A172 (cell line): Measurements from ENCODE around the gene ZDHHC13. TPM values are rescaled to one million over a fixed set of nuclear protein-coding genes. Genes with fewer than 3 reads are reported as not detected.
"Not testable (repeated sequence)": the region's sequence is repeated elsewhere in the genome, so short reads cannot be mapped to it uniquely, and the experiment has no call there.

Experiments
- DNase-seq: peaks from one replicate; pipeline ENCODE4 v3.0.0-alpha.2; 2015; ENCODE audit warnings: low spot score
- total RNA-seq: library from RNA; depleted of rRNA; stranded (reverse); fragments of >200 nt; shearing (Covaris generic); gene quantifications from 2 replicates; pipeline ENCODE4 v1.2.3, GENCODE V29; 2014

Gene ZDHHC13
- total RNA-seq, 1 experiment from 2014 or later, result 37.6 TPM

DNA sequence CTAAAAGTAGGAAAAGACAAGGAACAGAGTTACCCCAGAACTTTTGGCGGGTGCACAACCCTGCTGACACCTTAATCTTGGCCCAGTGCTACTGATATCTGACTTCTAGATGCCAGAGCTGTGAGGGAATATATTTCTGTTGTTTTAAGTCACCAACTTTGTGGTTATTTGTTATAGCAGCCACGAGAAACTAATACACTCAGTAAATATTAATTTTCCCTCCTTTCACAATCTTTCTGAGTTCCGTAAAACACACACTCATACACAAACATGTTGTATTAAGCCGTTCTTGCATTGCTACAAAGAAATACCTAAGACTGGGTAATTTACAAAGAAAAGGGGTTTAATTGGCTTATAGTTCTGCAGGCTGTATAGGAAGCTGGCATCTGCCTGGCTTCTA, 16.1 kb upstream of the ZDHHC13 start:
- no peak for DNase-seq

DNA sequence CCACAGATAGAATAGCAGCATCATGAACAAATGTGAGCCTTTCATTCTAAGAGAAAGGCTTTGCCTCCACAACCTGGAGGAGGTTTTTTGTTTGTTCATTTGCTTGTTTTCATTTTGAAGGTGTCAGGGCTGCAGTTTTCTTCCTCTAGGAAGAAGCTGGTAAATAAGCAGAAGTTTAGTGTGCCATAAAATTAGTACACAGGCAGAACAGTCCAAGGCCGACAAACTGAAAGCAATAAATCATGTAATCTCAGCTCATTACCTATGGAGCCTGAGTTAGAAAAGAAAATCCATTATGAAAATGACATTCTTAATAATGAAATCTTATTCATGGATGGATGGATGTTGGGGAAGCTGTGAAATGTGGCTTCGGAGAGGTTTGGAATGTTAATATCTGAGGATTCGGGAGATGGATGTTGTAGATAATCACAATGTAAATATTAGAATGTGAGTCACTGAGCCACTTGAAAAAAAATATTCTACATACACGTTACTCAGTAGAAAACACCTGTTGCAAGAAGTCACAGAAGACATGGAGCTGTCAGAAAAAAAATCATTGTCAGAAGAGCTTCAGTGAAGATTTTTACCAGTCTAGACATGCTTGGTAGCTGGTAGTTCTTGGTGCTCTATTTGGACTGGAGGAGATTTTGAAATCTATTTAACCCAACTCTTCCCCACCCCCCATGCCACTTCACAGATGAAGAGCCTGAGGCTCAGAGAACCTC, 15.0 kb upstream of the ZDHHC13 start:
- DNase-seq, result peak; percentile 43

DNA sequence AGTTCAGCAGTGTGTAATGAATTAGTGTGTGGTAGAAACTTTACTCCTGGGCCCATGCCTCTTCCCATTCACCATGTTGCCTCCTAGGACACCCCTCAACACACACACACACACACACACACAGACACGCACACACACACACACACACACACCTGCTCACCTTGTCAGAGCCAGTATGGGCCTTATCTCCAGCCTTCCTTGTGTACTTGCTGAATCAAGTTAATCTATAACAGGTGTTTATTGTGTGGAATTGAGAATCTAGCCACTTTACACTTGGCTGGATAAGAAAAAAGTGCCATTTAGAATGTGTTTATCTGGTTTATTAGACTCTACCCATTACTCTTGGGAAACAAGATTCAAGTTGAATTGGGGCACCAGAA, 14.5 kb upstream of the ZDHHC13 start:
- DNase-seq, result no peak

DNA sequence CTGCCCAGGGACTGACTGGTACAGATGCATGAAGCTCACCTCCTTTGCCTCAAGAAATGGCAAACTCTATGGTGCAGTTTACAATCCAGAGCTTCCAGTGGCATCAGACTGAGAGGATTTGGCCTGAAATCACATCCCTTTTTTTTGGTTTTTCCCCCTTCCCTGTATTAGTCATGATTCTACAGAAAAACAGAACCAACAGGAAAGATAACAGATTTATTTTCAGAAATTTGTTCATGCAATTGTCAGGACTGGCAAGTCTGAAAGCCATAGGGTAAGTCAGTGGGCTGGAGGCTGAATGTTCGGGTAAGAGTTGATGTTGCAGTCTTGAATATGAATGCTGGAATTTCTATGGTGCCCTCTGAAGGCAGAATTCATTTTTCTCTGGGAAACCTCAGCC, 12.0 kb upstream of the ZDHHC13 start:
- DNase-seq, result no peak

DNA sequence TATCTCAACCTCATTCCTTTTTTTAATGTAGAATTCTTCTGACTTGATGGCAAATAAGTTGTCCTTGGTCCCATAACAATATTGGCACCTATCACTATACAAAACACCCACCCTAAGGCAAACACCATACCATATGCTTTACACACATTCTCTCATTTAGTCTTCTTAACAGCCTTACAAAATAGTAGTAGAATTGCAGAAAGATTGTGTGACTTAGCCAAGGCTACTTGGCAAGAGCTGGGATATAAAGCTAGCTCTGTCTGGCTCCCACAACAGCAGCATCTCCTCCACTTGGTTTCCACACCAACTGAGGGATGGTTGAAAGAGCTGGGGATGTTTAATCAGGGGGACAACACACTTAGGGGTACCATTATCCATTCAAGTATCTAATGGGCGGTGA, 9.8 kb upstream of the ZDHHC13 start:
- DNase-seq, result no peak

DNA sequence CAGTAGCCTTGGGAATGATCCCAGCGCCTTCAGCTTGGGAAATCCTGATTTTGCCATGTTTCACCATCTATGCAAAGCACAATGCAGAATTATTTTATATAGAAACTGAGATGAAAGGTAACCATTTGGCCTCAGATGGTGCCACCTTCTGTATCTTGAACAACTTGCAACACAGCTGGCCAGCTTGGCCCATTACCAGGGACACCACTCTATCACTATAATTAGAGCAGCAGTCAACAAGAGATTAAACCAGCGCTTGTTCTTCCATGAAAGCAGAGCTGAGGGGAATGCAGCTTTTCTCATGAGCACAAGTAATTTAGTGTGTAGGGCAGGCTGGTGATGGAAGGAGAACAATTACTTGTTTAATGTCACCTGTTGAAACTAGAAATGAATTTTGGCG, 6.7 kb upstream of the ZDHHC13 start:
- peak; percentile 14 for DNase-seq

DNA sequence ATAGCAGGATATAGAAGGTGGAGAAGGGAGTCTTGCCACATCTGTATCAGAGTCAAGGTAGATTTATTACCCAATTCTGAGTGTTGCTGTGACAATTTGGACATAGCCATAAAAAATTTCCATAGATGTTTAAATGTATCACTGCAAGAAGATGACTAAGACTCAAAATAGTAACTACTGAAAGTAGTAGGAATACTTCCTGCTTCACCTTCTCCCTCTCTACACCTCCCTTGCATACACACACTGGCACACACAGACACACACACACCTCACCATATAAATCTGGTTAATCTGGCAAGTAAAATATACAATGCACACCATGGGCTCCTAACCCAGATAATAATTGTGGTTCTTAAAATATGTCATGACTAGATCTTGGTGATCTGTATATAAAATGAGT, 5.2 kb upstream of the ZDHHC13 start:
- DNase-seq, result no peak

DNA sequence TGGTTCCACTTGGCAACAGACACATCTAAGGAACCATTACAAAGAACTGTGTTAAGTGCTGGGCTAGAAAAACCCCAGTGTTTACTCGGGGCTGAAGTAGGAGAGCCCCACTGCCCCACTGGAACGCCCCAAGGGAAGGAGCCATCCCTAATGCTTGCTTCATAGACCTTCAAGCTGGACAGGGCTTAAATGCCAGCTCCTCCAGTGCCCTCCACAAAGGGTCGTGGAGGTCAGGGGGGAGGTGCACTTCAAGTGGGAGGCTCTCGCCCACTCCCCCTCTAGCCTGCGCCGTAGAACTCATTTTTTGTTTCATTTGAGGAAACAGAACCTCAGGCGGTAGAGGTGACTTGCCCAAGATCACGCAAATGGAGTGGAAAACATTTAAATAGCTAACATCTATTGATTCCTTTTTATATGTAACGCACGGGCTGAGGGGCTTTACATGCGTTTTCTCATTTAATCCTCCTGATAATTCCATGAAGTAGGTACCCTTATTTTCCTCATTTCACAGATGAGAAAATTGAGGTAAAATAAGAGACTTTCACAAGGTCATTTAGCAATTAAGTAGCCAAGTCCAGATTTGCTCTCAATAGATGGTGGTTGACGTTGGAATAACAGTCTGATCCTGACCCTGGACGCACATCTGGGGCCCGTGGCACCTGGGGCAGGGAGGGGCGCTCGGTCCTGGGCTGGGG, 545 bp upstream of the ZDHHC13 start:
- no peak for DNase-seq

- no peak for DNase-seq
Observed at GRCh38 chr11:19117760-19118097, 761 bp downstream of the ZDHHC13 start.

- DNase-seq, result no peak
Observed at GRCh38 chr11:19121646-19122045, 4.7 kb downstream of the ZDHHC13 start.

- no peak for DNase-seq
Observed at GRCh38 chr11:19122960-19123615, 6.1 kb downstream of the ZDHHC13 start.

- DNase-seq, result not testable (repeated sequence)
Observed at GRCh38 chr11:19126562-19127325, 9.8 kb downstream of the ZDHHC13 start.

GRCh38 chr11:19134004-19134403, 17.0 kb downstream of the ZDHHC13 start:
- DNase-seq, result no peak

- not testable (repeated sequence) for DNase-seq
Observed at GRCh38 chr11:19136884-19137283, 19.9 kb downstream of the ZDHHC13 start.

- no peak for DNase-seq
Observed at GRCh38 chr11:19145319-19145718, 28.4 kb downstream of the ZDHHC13 start.

DNA sequence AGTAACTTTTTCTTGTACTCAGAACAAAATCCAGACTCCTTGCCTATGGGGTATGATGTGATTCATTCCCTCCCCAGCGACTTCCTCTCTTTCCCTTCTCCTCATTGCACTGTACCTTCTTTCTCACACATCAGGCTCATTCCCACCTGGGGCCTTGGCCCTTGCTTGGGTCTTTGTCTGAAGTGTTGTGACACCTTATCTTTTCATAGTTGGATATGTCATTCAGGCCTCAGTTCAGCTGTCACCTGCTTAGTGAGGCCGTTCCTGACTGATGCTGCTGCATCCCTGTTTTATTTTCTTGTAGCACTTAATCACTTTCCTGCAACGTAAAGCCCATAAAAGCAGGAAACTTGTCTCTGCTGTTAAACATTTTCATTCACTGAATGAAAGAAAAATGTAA, 39.9 kb downstream of the ZDHHC13 start:
- no peak for DNase-seq

DNA sequence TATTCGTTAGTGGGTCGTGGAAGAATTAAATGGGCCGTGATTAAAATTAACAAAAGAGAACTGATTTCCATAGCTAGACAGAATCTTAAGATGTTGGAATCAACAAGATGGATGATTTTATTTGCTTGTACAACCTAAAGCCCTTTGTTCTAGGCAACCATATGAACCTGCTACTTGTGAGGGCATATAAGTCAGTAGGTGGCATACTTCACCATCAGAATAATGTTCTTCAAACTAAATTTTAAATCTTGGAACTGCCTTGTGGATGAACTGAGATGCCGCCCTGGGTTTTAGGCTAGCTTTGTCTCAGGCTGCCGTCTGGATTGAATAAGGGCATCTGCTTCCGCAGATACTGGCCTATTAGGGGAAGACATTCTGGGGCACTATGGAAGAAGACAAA, 43.9 kb downstream of the ZDHHC13 start:
- no peak for DNase-seq

GRCh38 chr11:19161651-19162050, 44.7 kb downstream of the ZDHHC13 start:
- DNase-seq, result no peak

DNA sequence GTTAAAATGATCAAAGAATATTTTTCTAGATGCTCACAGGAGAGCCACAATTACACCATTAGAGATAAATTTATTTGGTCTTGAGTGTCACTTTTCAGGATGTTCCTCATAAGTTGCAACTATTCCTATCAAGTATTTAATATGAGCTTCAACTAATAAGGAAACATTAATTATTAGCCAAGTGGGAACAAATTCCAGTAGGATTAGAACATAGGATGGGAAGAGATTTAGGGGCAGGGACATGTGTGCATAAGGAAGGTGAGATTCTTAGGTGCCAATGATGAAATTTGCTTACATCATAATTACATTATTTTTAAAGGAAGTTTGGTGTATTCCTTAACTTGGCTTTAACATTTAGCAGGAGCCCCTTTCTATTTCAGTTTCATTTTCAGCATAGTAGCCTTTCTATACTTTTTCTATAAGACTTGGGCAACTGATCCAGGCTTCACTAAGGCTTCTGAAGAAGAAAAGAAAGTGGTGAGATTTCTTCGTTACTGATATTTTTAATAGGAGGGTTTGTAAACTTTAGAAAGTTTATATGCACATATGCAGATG, 46.1 kb downstream of the ZDHHC13 start:
- DNase-seq, result no peak

GRCh38 chr11:19163617-19164016, 46.6 kb downstream of the ZDHHC13 start:
- DNase-seq, result no peak

DNA sequence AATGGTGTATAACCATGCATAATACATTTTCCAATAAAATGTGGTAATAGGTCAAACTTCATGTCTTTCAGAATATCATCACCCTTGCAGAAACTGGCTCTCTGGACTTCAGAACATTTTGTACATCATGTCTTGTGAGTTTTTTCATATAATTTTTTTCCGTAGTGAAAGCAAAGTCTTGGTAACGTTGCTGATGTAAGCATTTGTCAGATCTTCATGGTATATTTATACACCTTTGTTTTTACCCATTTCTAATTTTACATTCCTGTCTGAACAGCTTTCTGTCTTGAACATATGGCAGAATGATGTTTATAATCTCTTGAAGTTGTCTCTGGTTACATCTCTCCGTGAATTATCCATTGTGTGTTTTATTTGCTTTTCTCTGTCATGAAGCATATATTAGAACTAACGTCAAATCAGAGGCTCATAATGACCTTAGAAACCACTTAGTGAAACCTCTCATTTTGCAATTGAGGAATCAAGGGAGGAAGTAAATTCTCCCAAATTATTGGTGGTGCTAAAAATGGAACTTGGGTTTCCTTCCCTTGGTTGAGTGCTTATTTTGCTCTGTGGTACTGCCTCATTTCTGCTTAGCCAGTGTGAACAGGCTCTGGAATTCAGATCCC, 47.4 kb downstream of the ZDHHC13 start:
- DNase-seq, result no peak

GRCh38 chr11:19164881-19165280, 47.9 kb downstream of the ZDHHC13 start:
- DNase-seq, result no peak
